Measurements from ENCODE around the gene CACNA2D4.

Gene CACNA2D4

GRCh38 chr12:1869145-1869544 lies 49.3 kb downstream of the CACNA2D4 start:
- DNase-seq (ENCODE audit: low spot score): peak; percentile 47
- H3K27ac ChIP-seq: no peak overlapping the region
- H3K4me3 ChIP-seq: no peak overlapping the region
- TF ChIP-seq, protein P1, sequence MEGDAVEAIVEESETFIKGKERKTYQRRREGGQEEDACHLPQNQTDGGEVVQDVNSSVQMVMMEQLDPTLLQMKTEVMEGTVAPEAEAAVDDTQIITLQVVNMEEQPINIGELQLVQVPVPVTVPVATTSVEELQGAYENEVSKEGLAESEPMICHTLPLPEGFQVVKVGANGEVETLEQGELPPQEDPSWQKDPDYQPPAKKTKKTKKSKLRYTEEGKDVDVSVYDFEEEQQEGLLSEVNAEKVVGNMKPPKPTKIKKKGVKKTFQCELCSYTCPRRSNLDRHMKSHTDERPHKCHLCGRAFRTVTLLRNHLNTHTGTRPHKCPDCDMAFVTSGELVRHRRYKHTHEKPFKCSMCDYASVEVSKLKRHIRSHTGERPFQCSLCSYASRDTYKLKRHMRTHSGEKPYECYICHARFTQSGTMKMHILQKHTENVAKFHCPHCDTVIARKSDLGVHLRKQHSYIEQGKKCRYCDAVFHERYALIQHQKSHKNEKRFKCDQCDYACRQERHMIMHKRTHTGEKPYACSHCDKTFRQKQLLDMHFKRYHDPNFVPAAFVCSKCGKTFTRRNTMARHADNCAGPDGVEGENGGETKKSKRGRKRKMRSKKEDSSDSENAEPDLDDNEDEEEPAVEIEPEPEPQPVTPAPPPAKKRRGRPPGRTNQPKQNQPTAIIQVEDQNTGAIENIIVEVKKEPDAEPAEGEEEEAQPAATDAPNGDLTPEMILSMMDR (IDR thresholded peaks at IDR 0.05): no peak

- H3K27ac ChIP-seq: no peak overlapping the region
- peak; percentile 52 for DNase-seq (ENCODE audit: low spot score)
- no peak overlapping the region for H3K4me3 ChIP-seq
- TF ChIP-seq, protein P1 (IDR thresholded peaks at IDR 0.05): no peak
Measured at GRCh38 chr12:1865284-1865866, 53.1 kb downstream of the CACNA2D4 start.

GRCh38 chr12:1864867-1865266 lies 53.6 kb downstream of the CACNA2D4 start:
- H3K27ac ChIP-seq: no peak overlapping the region
- peak; percentile 63 for DNase-seq (ENCODE audit: low spot score)

DNA sequence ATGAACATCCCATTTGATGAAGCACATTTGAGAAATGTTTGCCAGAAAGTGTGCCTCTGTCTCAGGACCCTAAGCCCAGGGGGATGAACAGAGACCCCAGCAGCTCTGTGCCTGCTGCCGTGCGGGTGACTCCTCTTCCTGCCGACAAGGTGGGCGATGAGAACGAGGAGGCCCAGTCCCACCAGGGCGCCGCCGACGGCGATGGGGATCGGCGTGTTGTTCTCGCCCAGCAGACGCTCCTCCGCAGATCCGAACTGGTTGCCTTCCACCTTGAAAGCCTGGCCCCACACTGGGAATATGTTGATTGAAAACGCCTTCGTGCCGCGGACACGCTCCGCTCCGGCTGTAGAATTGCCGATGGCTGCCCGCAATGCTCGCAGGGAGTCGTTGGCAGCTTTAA lies 54.0 kb downstream of the CACNA2D4 start:
- TF ChIP-seq, protein P1 (IDR thresholded peaks at IDR 0.05): no peak
- peak; percentile 50 for DNase-seq (ENCODE audit: low spot score)
- H3K27ac ChIP-seq: no peak overlapping the region
- no peak overlapping the region for H3K4me3 ChIP-seq

More at GRCh38 chr12:1864867-1865266, 53.6 kb downstream of the CACNA2D4 start:
- no peak overlapping the region for H3K4me3 ChIP-seq
- TF ChIP-seq, protein P1 (IDR thresholded peaks at IDR 0.05): no peak

DNA sequence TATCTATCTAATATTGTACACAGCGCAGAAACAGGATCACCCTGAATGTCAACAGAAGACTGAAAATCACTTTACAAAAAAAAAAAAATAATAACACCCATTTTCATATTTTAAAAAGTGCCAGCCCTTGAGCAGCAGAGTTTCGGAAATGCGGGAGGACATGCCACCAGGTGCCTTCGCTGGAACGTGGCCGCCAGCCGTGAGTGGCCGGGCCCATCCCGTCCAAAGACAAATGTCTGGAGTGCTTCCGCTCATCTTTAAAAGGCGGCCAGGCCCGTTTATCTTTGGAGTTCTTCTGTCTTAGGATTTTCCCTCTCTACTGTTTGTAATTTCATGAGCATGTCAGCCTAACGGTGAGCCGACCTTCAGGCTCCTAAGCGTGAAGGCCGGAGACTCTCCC lies 54.6 kb downstream of the CACNA2D4 start:
- no peak for DNase-seq (ENCODE audit: low spot score)
- no peak overlapping the region for H3K4me3 ChIP-seq
- TF ChIP-seq, protein P1 (IDR thresholded peaks at IDR 0.05): no peak

GRCh38 chr12:1862973-1863372 lies 55.5 kb downstream of the CACNA2D4 start:
- Histone ChIP-seq H3K4me3 (no peak overlapping the region), H3K27ac (no peak overlapping the region)
- TF ChIP-seq, protein P1 (IDR thresholded peaks at IDR 0.05): no peak
- no peak for DNase-seq (ENCODE audit: low spot score)

More for the DNA sequence above, 54.6 kb downstream of the CACNA2D4 start:
- H3K27ac ChIP-seq: no peak overlapping the region

DNA sequence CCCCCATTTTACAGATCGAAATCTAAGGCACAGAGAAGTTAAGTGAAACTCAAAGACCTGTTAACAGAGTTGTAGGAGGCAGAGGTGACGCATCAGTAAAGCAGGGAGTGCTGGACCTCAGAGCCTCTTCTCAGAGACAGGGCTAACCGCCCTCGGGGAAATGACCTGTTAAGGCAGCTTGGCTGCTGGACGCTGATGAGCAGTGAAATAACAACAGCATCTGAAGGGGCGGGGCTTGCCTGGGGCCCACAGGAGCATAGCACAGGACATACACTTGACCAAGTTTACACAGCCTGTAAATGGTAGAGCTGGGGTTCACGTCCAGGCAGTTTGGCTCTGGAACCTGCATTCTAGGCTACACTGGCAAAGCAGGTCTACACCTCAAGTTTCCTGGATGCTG lies 58.8 kb downstream of the CACNA2D4 start:
- H3K4me3 ChIP-seq: no peak overlapping the region
- TF ChIP-seq, protein P1 (IDR thresholded peaks at IDR 0.05): no peak
- peak; percentile 52 for DNase-seq (ENCODE audit: low spot score)
- H3K27ac ChIP-seq: no peak overlapping the region

Measured in coronary artery (tissue), 2 donors.